HAP-1 (cell line): ENCODE results near the gene PTGIR.
"Not testable (repeated sequence)": the region's sequence is repeated elsewhere in the genome, so short reads cannot be mapped to it uniquely, and the experiment has no call there.

Experiments used
- DNase-seq, 2 experiments: peaks; one replicate each; pipeline ENCODE4 v3.0.0-alpha.2; 2016 to 2020; ENCODE audit warnings: low spot score in 2 of 2
- H3K27me3 ChIP-seq: fragments of 250-450 bp; sonication (Bioruptor Pico); 2 replicates; pipeline ENCODE4 v1.5.1; 2020; ENCODE audit warnings: low read depth, mild to moderate bottlenecking, moderate library complexity
- H3K36me3 ChIP-seq: fragments of 250-450 bp; sonication (Bioruptor Pico); replicated peaks from 2 replicates; pipeline ENCODE4 v1.5.1; 2020; ENCODE audit warnings: mild to moderate bottlenecking
- H3K4me1 ChIP-seq: fragments of 250-450 bp; sonication (Bioruptor Pico); 2 replicates; pipeline ENCODE4 v1.5.1; 2020; ENCODE audit warnings: mild to moderate bottlenecking
- H3K4me3 ChIP-seq: fragments of 250-450 bp; sonication (Bioruptor Pico); 2 replicates; pipeline ENCODE4 v1.5.1; 2020; ENCODE audit warnings: mild to moderate bottlenecking, moderate library complexity
- H3K9me3 ChIP-seq: fragments of 250-450 bp; sonication (Bioruptor Pico); 2 replicates; pipeline ENCODE4 v1.5.1; 2020; ENCODE audit warnings: mild to moderate bottlenecking, moderate library complexity
- in situ Hi-C: fragments of 300-500 bp; cut with MboI; formaldehyde crosslinking; loops from 3 replicates; pipeline ENCODE4 v1.14.3; 2020; ENCODE audit warnings: low sequenced_read_pairs, inconsistent platforms, mixed read lengths

Gene PTGIR

DNA sequence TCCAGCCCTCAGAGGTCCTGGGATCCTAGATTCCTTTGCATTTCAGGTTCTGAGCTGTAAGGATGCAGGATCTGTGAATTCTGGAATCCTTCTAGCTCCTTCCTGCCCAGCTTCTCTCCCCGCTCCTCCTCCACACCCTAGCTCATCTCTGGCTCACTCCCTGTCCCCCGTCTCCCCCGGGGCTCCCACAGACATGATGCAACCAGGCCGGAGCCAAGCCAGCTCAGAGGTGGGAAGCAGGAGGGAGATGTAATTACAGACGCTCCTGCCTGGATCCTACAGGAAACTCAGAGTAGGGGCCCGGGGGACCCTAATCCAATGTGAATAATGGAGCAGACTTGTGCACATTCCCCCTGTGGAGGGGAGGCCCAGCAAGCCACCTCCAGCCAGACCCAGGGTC is 6.6 kb upstream of the PTGIR start:
- H3K4me1 ChIP-seq: peaks cover 5% of the 10 kb centered on the region
- no peaks in the 10 kb centered on the region for H3K27me3 ChIP-seq
- no peak for DNase-seq
- H3K36me3 ChIP-seq: no peaks in the 10 kb centered on the region
- in situ Hi-C loops: no loop called here
- H3K9me3 ChIP-seq: no peaks in the 10 kb centered on the region
- no peak overlapping the region for H3K4me3 ChIP-seq

DNA sequence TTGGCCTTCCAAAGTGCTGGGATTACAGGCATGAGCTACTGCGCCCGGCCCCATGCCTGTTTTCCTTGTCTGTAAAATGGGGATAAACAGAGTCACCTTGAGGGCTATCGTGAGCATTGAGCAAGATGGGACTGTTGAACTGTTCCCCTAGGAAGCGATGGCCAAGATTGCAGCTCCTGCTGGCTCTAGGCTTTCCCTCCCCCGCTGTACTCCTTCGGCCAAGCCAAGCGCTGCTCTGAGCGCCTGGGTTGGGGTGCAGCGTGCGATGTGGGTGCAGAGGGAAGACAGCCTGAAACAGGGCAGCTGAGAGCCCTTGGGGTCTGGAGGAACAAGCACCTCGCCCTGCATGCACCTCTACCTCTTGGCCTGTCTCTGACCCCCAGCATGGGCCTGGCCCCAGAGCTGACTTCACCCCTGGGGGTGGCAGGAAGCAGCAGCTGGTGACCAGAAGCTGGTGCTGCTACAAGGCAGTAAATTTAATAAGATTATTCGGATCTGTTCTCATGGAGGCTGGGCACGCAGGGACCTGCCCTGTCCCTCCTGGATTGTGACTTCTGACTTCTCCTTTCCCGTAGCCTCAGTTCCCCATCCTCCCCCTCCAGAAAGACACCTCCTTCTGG is 5.8 kb upstream of the PTGIR start:
- Histone ChIP-seq H3K9me3 (no peaks in the 10 kb centered on the region), H3K36me3 (no peaks in the 10 kb centered on the region), H3K27me3 (no peaks in the 10 kb centered on the region), H3K4me3 (no peak overlapping the region), H3K4me1 (peaks cover 5% of the 10 kb centered on the region)
- DNase-seq: no peak
- in situ Hi-C loops: no loop called here

DNA sequence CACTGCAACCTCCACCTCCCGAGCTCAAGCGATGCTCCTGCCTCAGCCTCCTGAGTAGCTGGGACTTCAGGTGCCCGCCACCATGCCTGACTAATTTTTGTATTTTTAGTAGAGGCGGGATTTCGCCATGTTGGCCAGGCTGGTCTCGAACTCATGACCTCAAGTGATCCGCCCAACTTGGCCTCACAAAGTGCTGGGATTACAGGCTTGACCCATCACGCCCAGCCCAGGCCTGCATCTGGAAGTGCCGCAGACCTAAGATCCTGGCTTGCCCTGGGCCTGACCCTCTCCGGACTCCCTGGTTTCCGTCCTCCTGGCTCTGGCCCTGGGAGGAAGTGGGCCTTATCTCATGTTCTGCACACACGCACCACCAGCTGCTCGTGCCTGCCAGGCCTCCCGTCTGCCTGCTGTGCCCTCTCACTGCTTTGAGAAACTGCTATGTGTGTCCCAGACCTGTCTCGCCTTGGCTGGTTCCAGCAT is 4.7 kb upstream of the PTGIR start:
- Histone ChIP-seq H3K4me1 (peaks cover 5% of the 10 kb centered on the region), H3K4me3 (no peak overlapping the region), H3K9me3 (no peaks in the 10 kb centered on the region), H3K36me3 (no peaks in the 10 kb centered on the region), H3K27me3 (no peaks in the 10 kb centered on the region)
- no peak for DNase-seq
- in situ Hi-C loops: no loop called here

GRCh38 chr19:46628970-46629369 is 4.1 kb upstream of the PTGIR start:
- DNase-seq, H3K27me3 ChIP-seq, H3K4me1 ChIP-seq, H3K4me3 ChIP-seq, H3K9me3 ChIP-seq, H3K36me3 ChIP-seq, in situ Hi-C loops: not testable (repeated sequence)

GRCh38 chr19:46626446-46626845 is 1.6 kb upstream of the PTGIR start:
- in situ Hi-C loops: no loop called here
- no peaks in the 10 kb centered on the region for H3K9me3 ChIP-seq
- no peak overlapping the region for H3K4me3 ChIP-seq
- H3K4me1 ChIP-seq: no peaks in the 10 kb centered on the region
- H3K27me3 ChIP-seq: no peaks in the 10 kb centered on the region
- no peaks in the 10 kb centered on the region for H3K36me3 ChIP-seq
- DNase-seq: no peak

- H3K9me3 ChIP-seq: no peaks in the 10 kb centered on the region
- in situ Hi-C loops: no loop called here
- no peaks in the 10 kb centered on the region for H3K36me3 ChIP-seq
- H3K27me3 ChIP-seq: no peaks in the 10 kb centered on the region
- H3K4me3 ChIP-seq: no peak overlapping the region
- H3K4me1 ChIP-seq: no peaks in the 10 kb centered on the region
- no peak for DNase-seq
Measured at GRCh38 chr19:46625731-46626130, 842 bp upstream of the PTGIR start.

DNA sequence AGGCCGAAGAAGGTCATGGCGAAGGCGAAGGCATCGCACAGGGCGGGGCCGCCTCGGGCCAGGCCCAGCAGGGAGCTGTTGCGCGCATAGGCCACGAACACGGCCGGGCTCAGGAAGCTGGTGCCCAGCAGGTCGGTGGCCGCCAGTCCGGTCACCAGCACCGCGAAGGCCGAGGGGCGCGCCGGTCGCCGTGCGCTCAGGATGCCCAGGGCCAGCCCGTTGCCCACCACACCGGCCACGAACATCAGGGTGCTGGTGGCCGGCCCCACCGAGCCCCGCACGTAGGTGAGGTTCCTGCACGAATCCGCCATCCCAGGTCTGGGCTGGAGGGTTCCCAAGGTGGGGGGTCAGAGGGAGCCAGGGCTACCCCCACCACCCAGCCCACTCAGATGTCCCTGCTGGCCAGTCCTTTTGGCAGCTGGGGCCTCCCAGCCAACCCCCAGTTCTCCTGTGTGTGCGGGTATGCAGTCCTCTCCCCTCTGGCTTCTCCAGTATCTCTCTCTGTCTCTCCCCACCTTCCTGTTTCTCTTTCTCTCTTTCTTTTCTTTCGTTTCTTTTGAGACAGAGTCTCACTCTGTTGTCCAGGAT is 880 bp downstream of the PTGIR start:
- Histone ChIP-seq H3K9me3 (no peaks in the 10 kb centered on the region), H3K27me3 (no peaks in the 10 kb centered on the region), H3K4me1 (no peaks in the 10 kb centered on the region; the same call in 1 of the 2 replicates), H3K4me3 (no peak overlapping the region), H3K36me3 (no peaks in the 10 kb centered on the region)
- no peak for DNase-seq
- in situ Hi-C loops: no loop called here

- no peaks in the 10 kb centered on the region for H3K9me3 ChIP-seq
- H3K36me3 ChIP-seq: no peaks in the 10 kb centered on the region
- no peak overlapping the region for H3K4me3 ChIP-seq
- H3K27me3 ChIP-seq: no peaks in the 10 kb centered on the region
- in situ Hi-C loops: no loop called here
- H3K4me1 ChIP-seq: peaks cover 3% of the 10 kb centered on the region
- DNase-seq: no peak
Measured at GRCh38 chr19:46622118-46622446, 2.8 kb downstream of the PTGIR start.

DNA sequence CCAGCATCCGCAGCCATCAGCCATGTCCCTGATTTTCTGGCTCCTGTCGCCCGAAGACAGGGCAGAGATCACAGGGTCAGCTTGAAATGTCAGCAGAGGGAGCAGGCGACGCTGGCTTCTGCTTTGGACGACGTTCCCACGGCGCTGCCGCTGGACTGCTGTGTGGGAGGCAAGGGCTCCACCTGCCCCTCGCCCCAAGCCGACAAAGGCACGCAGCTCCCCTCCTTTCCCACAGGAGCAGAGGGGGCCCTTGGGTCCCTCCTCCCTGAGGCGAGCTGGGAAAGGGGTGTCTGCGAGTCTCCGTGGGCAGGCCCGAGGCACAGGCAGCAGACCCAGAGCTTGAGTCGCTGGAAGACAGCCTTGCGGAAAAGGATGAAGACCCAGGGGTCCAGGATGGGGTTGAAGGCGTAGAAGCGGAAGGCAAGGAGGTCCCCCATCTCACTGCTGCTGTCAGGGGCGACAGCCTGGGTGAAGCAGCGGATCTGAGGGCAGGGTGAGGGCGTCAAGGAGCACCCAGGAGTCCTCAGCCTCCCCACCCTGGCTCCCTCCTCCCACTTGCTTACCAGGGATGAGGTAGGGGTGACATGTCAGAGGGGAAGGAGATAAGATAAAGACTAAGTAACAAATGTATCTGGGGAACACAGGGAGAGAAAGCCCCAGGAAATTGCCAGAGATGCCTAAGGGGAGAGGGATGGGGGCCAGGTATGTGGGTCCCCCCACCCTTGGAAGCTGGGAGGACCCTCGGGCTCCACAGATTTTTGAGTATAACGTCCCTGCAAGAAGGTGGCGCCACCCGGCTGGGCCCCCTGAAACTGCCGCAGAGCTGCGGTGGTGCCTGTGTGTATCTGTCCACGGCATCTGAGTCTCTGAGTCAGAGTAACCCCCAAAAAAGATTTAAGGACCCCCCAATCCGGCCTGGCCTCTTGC is 3.4 kb downstream of the PTGIR start:
- H3K27me3 ChIP-seq: no peaks in the 10 kb centered on the region
- in situ Hi-C loops: no loop called here
- DNase-seq: no peak
- H3K4me3 ChIP-seq: no peak overlapping the region
- no peaks in the 10 kb centered on the region for H3K36me3 ChIP-seq
- H3K4me1 ChIP-seq: peaks cover 3% of the 10 kb centered on the region
- no peaks in the 10 kb centered on the region for H3K9me3 ChIP-seq

DNA sequence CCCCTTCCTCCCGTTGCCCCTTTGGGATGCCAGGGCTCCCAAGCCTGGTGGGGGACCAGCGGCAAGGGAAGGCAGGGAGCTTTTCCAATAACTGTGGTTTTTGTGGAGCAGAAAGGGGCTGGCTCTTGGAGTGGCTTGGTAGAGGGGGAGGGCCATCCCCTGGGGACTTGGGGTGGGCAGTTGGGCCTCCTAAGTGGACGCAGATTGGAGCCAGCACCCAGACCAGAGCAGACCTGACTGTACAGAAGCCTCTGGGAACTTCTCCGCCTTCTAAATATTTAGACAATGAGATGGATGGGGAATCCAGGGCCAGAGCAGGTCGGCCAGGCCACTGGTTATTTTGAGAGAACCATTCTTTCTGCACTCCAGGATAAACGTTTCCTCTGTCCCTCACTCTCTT is 4.2 kb downstream of the PTGIR start:
- in situ Hi-C loops: no loop called here
- DNase-seq: no peak
- Histone ChIP-seq H3K9me3 (no peaks in the 10 kb centered on the region), H3K4me3 (no peak overlapping the region), H3K36me3 (no peaks in the 10 kb centered on the region), H3K27me3 (no peaks in the 10 kb centered on the region), H3K4me1 (peaks cover 3% of the 10 kb centered on the region)

DNA sequence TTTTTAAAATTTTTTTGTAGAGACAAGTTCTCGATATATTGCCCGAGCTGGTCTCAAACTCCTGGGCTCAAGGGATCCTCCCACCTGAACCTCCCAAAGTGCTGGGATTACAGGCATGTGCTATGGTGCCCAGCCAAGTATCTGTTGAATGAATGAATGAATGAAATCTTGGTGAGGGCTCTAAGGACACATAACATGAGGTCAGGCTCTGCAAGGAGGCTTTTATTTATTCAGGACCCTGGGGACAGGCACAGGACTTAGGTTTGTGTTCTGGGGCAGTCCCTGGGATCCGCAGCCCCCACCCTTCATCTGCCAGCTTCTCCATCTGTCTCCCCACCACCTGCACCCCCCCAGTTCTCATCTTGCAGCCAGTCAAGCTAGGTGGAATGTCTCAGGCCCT is 4.6 kb downstream of the PTGIR start:
- H3K4me1 ChIP-seq: peaks cover 3% of the 10 kb centered on the region
- no peak overlapping the region for H3K4me3 ChIP-seq
- no peaks in the 10 kb centered on the region for H3K27me3 ChIP-seq
- H3K9me3 ChIP-seq: no peaks in the 10 kb centered on the region
- H3K36me3 ChIP-seq: no peaks in the 10 kb centered on the region
- no peak for DNase-seq
- in situ Hi-C loops: no loop called here

DNA sequence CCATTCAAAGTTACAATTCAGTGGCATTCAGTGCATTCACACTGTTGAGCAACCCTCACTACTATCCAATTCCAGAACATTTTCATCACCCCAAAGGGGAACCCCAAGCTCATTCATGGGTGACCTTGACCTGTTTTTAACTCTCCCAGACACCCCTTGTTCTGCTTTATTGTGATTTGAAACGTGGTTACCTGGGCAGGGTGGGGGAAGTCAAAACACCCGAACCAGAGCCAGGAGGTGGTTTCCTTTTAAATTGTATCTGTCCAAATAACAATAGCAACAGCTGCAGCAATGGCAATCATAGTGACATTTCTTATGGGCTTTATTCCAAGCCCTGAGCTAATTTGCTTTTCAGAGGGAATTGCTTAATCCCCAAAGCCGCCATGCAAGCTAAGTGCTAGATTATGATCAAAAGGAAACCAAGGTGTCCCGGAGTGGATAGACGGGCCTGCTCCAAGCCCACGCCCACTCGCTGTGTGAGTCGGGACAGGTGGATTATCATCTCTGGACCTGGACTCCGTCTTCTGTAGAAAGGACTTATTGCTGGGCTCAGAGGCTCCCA is 6.1 kb downstream of the PTGIR start:
- in situ Hi-C loops: no loop called here
- H3K27me3 ChIP-seq: no peaks in the 10 kb centered on the region

GRCh38 chr19:46617601-46618000 is 7.3 kb downstream of the PTGIR start:
- DNase-seq: no peak
- Histone ChIP-seq H3K27me3 (no peaks in the 10 kb centered on the region), H3K36me3 (no peaks in the 10 kb centered on the region), H3K4me1 (peaks cover 3% of the 10 kb centered on the region), H3K9me3 (no peaks in the 10 kb centered on the region), H3K4me3 (no peak overlapping the region)
- in situ Hi-C loops: no loop called here

More for the DNA sequence above, 6.1 kb downstream of the PTGIR start:
- Histone ChIP-seq H3K9me3 (no peaks in the 10 kb centered on the region), H3K36me3 (no peaks in the 10 kb centered on the region), H3K4me1 (peaks cover 3% of the 10 kb centered on the region), H3K4me3 (no peak overlapping the region)
- peak; percentile 60 to 62 for DNase-seq
